ENCODE data around the gene RANBP17. TPM values are rescaled to one million over a fixed set of nuclear protein-coding genes. Genes with fewer than 3 reads are reported as not detected.

The RANBP17 gene
- total RNA-seq, 2 experiments from 2014 or later = not detected

- H3K4me3 Mint-ChIP-seq = no peak overlapping the region
- intact Hi-C loops (cut with micrococcal nuclease) = no loop called here
- no peaks in the 10 kb centered on the region for H3K36me3 Mint-ChIP-seq (ENCODE audit: low read depth)
- no peak overlapping the region for H3K27ac Mint-ChIP-seq
- POLR2A ChIA-PET = no interaction called here
- DNase-seq (no peak), ATAC-seq (no peak)
- no peaks in the 10 kb centered on the region for H3K9me3 Mint-ChIP-seq
- no peaks in the 10 kb centered on the region for H3K4me1 Mint-ChIP-seq (ENCODE audit: low read depth)
- CTCF ChIA-PET = no interaction called here
- H3K27me3 Mint-ChIP-seq = peaks cover 9% of the 10 kb centered on the region
- no peak for TF ChIP-seq CTCF (IDR thresholded peaks at IDR 0.05)
These were observed 360.1 kb downstream of the RANBP17 start for GRCh38 chr5:171221916-171222315.

GRCh38 chr5:171223927-171224326 lies 362.1 kb downstream of the RANBP17 start:
- peaks cover 9% of the 10 kb centered on the region for H3K27me3 Mint-ChIP-seq
- CTCF ChIA-PET = interaction anchor here (0.7 kb wide), 1 partner anchor 17 kb away, joined by 3 read pairs; no protein-coding TSS in a partner anchor
- H3K4me3 Mint-ChIP-seq = no peak overlapping the region
- no peaks in the 10 kb centered on the region for H3K4me1 Mint-ChIP-seq (ENCODE audit: low read depth)
- H3K27ac Mint-ChIP-seq = no peak overlapping the region
- intact Hi-C loops (cut with micrococcal nuclease) = no loop called here
- no peak for ATAC-seq
- no peak for TF ChIP-seq CTCF (IDR thresholded peaks at IDR 0.05)
- H3K36me3 Mint-ChIP-seq (ENCODE audit: low read depth) = no peaks in the 10 kb centered on the region
- POLR2A ChIA-PET = no interaction called here
- no peak for DNase-seq
- H3K9me3 Mint-ChIP-seq = no peaks in the 10 kb centered on the region

DNA sequence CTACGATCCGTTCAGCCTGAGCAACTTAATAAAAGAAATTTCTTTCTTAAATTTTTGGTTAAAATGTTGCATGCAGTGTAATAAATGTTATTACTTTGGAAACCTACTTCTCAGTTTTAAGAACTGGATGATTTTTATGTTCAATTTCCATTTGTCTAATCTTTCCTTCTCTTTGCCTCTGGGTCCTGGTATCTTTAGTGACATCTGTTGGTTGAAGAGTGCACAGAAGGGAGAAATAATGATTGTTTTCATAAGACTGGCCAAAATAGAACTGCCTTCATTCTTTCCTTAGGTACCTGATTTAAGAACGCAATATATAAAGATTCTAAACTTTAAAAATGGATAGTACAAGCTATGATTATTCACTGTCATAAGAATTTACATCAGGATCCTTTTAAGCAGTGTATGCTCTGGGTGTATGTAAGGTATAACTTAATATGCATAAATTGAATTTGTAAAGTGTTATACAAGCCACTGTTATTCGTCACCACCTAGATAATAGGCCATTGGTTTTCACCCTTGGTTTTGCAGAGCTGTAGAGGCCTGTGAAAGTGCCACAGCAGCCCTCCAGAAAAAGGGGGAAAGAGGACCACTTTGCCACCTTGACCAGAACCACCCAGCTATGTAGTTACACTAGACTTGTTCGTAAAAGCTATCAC lies 364.4 kb downstream of the RANBP17 start:
- intact Hi-C loops (cut with micrococcal nuclease) = no loop called here
- TF ChIP-seq CTCF (IDR thresholded peaks at IDR 0.05) = no peak
- H3K27ac Mint-ChIP-seq = no peak overlapping the region
- no peak for DNase-seq
- no peaks in the 10 kb centered on the region for H3K9me3 Mint-ChIP-seq
- CTCF ChIA-PET = interaction anchor here (1.1 to 1.7 kb wide), 2 partner anchors 18 to 22 kb away, joined by 3 to 7 read pairs; no protein-coding TSS in a partner anchor
- H3K4me1 Mint-ChIP-seq (ENCODE audit: low read depth) = no peaks in the 10 kb centered on the region
- H3K27me3 Mint-ChIP-seq = peaks cover 9% of the 10 kb centered on the region
- POLR2A ChIA-PET = no interaction called here
- no peak for ATAC-seq
- H3K4me3 Mint-ChIP-seq = no peak overlapping the region
- no peaks in the 10 kb centered on the region for H3K36me3 Mint-ChIP-seq (ENCODE audit: low read depth)

DNA sequence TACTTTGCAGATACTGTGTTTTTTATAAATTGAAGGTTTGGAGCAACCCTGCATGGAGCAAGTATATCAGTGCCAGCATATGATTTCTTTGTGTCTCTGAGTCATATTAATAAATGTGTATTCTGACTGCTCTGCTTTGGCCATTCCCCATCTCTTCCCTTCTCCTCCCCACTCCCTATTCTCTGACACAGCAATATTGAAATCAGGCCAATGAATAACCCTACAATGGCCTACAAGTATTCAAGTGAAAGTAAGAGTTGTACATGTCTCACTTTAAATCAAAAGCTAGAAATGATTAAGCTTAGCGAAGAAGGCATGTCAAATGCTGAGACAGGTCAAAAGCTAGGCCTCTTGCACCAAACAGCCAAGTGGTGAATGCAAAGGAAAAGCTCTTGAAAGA lies 365.0 kb downstream of the RANBP17 start:
- Mint-ChIP-seq H3K27ac (no peak overlapping the region), H3K4me3 (no peak overlapping the region), H3K27me3 (peaks cover 5% of the 10 kb centered on the region), H3K9me3 (no peaks in the 10 kb centered on the region), H3K4me1 (ENCODE audit: low read depth) (no peaks in the 10 kb centered on the region), H3K36me3 (ENCODE audit: low read depth) (no peaks in the 10 kb centered on the region)
- TF ChIP-seq CTCF (IDR thresholded peaks at IDR 0.05) = no peak
- DNase-seq = no peak
- ChIA-PET CTCF (interaction anchor here (1.0 to 1.7 kb wide), 3 partner anchors 19 to 116 kb away, joined by 3 to 7 read pairs (median 4); no protein-coding TSS in a partner anchor), POLR2A (no interaction called here)
- no peak for ATAC-seq
- intact Hi-C loops (cut with micrococcal nuclease) = no loop called here

GRCh38 chr5:171236651-171237050 lies 374.8 kb downstream of the RANBP17 start:
- no peak for TF ChIP-seq CTCF (IDR thresholded peaks at IDR 0.05)
- CTCF ChIA-PET = interaction anchor here (0.9 kb wide), 1 partner anchor 30 kb away, joined by 3 read pairs; no protein-coding TSS in a partner anchor

More at GRCh38 chr5:171236651-171237050, 374.8 kb downstream of the RANBP17 start:
- ATAC-seq (no peak), DNase-seq (no peak)
- no peaks in the 10 kb centered on the region for H3K27me3 Mint-ChIP-seq
- H3K36me3 Mint-ChIP-seq (ENCODE audit: low read depth) = no peaks in the 10 kb centered on the region
- POLR2A ChIA-PET = no interaction called here
- H3K27ac Mint-ChIP-seq = no peak overlapping the region
- intact Hi-C loops (cut with micrococcal nuclease) = no loop called here
- H3K9me3 Mint-ChIP-seq = no peaks in the 10 kb centered on the region
- no peaks in the 10 kb centered on the region for H3K4me1 Mint-ChIP-seq (ENCODE audit: low read depth)
- no peak overlapping the region for H3K4me3 Mint-ChIP-seq

All from activated CD8-positive, alpha-beta T cell treated with anti-CD3 and anti-CD28 coated beads for 36 hours (primary cell).